GM18520 (cell line): ENCODE data around the gene MAP3K4.

ENCODE experiments used
- ATAC-seq: cut with Tn5 transposase; IDR thresholded peaks from one replicate; pipeline ENCODE4 v1.9.1; 2021; ENCODE audit not compliant: unreplicated experiment

Gene MAP3K4

DNA sequence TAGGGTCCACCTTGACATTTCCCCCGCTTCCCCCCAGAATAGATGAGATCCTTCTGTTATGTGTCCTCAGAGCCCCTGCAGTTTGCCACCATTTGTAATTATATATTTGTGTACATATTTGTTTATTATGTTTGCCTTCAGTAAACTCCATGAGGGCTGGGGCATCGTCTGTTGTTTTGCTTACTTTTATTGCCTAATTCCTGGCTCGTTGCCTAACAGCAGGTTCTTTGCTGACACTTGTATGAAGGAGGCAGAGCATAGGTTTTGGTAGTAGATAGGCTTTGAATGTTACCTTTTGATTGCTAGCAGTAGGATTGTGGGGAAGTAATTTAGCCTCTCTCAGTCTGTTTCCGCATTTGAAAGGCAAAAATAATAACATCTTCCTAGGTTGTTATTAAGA, 9.9 kb downstream of the MAP3K4 start:
- ATAC-seq, result no peak

DNA sequence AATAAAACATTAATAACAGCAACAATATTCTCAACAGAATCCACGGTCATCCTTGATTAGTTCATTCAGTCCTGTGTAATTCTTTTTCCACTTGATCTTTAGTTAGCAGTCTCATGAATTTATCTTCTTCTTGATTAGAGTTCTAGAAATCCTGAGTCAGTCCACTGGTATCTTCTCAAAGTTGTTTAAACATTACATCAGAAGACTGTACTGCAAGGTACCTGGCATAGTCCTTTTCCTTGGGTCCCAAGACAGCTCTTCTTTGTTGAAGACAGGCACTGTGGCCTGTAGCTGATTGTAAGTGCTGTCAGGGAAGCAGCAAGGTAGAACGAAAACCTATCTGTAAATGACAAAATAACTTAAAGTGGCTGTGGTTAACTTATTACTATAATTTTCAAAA, 11.8 kb downstream of the MAP3K4 start:
- no peak for ATAC-seq

DNA sequence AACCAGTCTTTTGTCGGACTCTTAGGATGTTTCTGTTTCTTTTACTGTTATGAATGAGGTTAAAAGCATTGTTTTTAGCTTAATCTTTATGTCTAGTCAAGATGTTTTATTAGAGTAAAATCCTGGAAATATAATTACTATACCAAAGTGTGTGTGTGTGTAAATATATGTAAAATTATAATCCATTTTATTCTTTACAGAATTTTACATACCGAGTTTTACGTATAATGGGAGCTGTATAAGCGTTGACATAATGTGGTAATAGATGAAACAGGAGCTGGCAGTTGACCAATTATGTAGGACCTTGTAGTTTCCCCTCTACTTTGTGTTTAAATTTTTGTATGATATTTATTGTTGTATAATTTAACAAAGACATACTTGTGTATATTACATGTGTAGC, 16.7 kb downstream of the MAP3K4 start:
- no peak for ATAC-seq

DNA sequence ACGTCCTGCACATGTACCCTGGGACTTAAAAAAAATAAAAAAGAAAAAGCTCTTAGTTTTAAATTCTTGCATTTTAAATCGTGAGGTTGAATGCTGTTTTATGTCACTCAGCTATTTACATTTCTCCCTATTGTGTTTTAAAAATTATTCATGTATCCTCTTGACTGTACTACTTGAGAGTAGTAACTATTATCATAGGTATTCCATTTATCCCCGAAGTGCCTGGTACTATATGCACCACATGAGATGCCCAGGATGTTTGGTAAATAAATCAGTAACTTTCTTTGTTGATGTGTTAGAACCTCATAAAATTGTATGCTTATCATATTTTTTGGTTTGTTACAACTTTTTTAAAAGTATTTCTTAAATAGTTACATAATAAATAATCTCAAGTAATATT, 18.4 kb downstream of the MAP3K4 start:
- ATAC-seq, result no peak

DNA sequence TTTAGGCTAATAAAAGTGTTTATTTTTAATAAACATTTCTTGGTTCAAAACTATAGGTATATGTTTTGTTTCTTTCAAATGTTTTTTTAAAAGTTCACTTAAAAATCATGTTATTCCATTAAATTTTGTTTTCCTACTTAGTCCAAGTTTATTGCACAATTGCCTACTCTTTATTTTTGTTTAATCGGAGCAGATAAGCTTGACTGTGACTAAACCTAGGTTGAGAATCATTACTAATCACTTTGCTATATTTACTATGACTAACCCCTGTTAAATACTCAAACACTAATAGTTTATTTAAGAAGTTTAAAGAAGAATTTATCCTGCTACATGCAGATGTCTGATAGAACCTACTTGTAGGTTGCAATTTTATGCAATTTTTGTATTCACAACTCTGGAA, 18.8 kb downstream of the MAP3K4 start:
- ATAC-seq, result no peak

DNA sequence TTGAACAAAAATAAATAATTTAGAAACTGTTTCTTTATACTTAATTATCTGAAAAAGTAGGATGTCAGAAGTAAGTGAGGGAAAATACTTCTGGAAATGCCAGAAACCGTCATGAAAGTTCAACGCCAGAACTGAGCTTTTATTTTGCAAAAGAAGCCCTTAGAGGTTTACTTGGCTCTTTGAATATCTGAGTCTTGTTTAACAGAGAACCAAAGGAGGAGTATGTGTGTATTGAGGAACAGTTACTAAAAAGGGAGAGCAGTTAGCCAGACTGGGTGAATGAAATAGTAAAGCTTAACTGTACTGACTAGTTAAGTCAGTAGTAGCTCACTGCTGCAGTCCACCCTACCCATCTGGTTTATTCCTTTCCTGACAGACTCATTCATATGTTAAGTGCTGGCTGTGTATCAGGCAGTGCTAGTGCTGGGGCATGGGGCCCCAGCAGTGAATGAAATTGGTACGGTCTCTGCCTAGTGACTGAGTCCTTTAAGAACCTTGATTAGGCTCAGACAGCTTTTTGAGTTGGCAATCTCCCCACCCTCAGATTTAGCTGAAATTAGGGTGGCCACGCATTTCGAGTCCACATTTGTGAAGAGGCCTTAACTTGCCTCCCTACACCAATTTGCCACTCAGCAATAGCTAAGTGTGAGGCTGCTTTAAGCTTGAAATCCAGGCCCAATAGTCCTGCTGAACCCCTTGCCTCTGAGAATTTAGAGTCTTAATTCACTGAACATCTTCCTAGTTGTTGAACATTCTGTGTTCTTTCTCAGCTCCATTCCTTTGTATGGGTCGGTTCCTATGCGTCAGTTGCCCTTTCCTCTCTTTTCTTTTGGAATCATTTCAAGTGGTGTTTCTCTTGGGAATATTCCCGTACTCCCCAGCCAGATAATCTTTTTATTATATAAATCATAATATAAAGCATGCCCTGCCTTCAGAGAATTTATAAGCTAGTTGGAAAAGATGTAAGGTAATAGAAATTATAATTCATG, 20.2 kb downstream of the MAP3K4 start:
- ATAC-seq, result no peak

DNA sequence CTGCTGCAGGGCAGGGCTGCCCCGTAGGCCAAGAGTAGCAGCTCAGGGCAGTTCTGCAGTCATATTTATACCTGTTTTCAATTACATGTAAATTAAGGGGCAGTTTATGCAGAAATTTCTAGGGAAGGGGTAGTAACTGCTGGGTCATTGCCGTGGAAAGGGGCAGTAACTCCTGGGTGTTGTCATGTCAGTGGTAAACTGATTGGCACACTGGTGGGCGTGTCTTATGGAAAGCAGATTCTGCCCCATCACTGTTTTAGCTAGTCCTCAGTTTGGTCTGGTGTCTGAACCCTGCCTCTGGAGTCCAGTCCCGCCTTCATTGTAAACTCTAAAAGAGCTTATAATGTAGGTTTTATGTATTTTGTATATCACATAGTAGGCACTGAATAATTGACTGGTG, 22.1 kb downstream of the MAP3K4 start:
- no peak for ATAC-seq

DNA sequence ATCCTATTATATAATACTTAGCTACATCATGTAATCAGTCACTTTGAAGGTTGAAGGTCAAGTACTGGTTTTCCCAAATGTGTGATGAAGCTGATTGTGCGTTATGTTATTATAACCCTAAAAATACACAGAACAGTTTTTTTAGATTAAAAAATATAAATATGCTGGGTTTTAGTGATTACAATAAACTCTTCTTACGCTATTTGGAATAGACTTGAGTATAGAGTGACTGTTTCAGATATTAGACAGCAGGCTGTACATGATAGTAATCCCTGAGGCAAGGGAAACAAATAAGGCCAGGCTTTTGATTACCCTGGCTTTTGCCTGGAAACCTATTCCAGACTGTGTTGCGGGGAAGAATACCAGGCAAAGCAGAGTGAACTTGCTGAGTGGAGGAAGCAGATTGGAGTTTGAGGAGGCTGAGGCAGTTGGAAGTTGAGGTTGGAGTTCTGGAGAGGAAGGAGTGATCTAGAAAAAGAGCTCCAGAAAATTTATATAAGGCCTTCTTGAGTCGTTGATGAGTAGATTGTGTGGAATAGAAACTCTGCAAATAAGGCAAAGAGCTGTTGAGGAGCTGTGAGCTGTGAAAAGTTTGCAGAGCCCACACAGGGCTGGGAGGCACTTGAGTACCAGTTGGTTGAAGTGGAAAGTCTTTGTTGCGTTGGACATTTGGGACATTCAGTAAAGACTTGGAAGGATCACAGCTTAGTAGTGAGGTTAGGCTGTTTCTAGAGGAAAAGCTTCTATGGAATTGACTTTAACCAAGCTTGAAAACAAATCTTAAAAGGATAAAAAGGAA, 26.4 kb downstream of the MAP3K4 start:
- no peak for ATAC-seq

DNA sequence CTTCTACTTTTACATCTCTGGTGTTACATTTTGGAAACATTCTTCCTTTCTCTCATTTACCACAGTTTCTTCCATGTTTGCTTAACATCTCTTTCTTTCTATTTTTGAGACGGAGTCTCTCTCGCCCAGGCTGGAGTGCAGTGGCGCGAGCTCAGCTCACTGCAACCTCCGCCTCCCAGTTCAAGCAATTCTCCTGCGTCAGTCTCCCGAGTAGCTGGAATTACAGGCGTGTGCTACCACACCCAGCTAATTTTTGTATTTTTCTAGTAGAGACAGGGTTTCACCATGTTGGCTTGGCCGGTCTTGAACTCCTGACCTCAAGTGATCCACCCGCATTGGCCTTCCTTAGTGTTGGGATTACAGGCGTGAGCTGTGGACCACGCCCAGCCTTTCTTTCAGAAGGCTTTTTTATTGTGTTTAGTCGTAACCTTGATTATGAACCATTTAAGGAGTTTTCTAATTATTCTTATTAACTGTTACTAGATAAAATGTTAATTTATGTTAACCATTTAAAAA, 27.8 kb downstream of the MAP3K4 start:
- no peak for ATAC-seq

DNA sequence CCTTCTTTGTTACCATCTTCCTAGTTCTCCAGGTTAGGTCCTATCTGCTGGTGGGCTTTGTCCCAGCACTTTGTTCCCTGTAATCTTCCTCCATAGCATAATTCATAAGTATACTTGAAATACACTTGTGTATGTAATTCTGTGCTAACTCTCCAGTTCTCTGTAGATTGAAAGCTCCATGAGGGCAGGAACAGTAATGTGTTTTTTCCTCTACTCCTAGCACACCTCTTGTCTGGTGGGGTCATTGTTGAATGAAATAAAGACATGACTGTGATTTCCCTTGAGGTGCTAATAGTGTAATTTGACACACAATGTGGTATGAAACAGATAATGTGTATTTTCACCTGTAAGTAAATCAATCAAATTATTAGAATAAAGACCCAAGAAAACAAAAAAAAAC, 30.0 kb downstream of the MAP3K4 start:
- no peak for ATAC-seq

DNA sequence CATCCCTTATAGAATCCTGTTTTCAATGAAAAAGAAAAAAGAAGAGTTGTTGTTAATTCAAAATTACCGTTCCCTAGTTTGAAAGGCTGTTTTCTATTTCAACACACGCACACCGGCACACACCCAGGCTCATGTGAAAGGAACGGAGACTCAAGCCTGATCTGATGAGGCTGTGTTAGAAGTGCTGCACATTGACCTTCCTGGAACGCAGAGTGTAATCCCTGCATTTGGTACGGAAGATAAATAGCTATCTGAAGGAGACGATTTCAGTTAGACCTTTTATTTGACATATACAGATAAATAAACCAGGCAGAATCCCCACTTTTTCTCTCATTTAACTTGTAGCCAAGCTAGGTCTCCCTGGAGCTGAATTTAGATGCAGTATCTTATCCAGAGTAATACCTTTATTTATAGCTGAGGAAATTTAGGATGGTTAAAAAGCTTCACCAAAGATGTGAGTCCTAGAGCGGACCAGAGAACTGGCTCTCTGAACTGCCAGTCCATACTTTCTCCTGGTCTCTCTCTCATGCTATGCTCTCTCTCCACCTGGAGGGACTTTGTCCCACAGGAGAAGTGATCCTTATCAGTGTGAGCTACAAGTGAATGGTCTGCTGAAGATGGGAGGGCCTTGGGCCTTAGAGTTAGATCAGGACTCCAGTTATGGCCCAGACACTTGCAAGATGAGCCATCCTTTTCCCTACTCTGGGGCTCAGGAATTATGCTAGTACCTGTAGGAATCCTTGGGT, 30.6 kb downstream of the MAP3K4 start:
- ATAC-seq, result no peak

DNA sequence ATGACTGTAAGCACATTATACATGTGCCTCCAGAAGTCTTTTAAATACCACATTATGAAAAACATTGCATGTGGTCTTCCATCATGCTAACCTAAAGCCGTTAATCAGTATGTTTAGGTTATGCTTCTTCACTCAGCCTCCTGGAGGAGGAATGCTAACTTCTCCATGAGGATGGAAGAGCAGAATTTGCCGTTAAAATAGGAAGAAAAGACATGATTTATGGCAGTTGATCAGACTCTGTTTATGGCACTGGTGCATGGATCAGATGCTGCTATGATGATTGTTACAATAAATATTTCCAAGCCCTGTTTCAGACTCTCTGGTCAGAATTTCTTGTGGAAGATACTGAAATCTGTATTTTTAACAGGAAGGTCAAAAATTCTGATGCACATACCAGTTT, 31.7 kb downstream of the MAP3K4 start:
- no peak for ATAC-seq

DNA sequence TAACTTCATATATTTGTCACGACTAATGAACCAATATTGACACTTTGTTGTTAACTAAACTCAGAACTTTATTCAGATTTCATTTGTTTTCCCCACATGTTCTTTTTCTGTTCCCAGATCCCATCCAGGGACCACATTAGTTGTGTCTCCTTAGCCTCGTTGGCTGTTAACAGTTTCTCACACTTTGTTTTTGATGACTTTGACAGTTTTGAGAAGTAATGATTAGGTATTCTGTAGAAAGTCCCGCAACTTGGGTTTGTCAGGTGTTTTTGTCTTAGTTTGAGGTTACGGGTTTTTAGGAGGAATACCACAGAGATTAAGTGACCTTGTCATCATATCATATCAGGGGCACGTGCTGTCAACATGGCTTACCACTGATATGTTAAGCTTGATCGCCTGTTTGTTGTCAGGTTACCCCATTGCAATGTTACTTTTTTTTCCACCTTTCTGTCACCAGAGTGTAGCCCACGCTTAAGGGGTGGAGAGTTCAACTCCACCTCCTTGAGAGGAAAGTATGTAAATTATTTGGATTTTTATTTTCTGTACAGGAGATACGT, 32.9 kb downstream of the MAP3K4 start:
- ATAC-seq, result no peak

DNA sequence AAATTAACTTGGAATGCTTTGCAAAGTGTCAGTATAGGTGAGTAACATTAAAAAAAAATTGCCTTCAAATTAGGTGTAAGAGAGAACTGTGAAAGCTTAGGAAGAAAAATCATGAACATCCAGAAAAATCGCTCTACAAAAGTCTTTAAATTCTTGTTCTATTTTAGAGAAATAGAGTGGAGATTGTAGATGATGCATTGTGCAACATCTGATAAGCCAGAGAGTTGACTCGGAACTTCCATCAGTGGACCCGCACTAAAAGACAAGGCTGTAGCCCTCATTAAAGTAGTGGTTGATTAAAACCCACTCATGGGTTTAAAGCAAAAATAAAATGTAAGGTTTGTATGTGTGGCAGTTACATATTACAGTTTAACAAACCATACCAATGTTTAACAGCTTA, 35.8 kb downstream of the MAP3K4 start:
- no peak for ATAC-seq

DNA sequence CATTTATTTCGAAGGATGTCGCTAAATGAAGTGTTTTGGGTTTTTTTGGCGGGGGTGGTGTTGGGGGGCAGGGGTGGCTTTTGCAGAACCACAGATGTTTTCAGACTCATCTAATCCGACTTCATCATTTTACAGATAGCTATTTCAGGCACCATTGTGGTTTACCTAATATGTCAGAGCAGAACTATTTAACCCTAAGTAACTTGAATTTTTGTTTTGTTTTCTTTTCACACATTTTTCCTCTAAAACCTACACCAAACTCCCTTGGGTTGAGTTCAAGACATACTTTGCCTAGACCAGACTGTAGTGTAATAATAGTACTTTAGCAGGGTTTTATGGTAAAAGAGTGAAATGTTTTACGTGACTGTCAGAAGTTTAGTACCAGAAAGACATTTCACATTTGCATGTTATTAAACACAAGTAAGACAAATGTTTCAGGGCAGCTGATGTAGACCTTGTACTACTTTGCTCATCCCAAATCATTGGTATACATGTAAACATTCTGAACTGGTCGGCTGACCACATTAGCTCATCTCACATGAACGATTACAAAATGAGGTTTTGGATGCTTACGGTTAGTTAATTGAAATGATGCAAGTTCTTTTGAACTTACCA, 37.7 kb downstream of the MAP3K4 start:
- peak; percentile 84 for ATAC-seq

DNA sequence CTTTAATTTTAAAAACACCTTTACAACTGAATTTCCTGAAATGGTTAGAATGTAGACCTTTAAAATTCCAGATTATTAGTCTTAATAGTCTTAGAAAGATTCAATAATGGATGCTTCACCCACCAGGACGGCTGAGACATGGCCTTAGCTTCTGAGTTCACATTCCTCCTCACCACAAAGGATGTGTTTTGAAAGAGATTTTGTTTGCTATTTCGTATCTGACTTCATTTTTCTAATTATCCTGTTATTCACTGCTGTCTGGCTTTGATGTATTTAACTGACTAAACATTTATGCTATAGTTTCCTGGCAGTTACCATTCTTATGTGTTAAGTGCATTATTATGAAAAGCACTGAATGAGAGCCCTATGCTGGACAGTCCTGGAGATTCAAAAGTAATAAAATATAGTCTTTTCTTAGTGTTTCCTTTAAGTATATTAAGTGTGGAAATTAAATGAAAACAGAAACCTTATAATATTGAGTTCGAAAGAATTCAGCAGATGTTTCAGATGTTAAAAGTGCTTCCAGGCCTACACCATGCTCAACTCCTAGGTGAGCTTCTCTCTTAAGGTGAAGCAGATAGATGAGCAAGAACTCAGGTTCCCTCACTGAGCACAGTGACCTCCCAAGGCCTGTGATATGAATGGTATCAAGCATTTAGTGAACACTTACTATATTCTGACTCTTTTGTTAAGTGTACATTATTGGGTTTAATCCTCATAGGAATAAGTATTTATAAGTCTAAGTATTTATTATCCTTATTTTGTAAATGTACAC, 40.3 kb downstream of the MAP3K4 start:
- ATAC-seq, result no peak

DNA sequence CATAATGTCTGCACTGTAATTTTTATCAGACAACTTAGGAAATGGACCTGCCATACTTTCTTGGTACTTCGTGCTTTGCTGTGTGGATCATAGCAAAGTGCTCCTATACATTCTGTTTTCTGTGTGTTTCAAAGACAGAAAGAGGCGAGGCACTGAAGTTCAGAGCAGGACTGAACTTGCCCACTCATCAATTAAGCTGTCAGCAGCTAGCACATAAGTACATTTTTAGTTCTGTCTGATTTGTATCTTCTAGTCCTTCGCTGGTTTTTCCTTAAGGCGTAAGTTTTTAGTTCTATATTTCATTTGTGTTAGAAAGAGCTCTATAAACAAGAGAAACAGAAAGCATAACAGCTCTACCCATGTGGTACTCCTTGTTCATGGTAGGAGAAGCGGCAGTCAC, 42.1 kb downstream of the MAP3K4 start:
- no peak for ATAC-seq

DNA sequence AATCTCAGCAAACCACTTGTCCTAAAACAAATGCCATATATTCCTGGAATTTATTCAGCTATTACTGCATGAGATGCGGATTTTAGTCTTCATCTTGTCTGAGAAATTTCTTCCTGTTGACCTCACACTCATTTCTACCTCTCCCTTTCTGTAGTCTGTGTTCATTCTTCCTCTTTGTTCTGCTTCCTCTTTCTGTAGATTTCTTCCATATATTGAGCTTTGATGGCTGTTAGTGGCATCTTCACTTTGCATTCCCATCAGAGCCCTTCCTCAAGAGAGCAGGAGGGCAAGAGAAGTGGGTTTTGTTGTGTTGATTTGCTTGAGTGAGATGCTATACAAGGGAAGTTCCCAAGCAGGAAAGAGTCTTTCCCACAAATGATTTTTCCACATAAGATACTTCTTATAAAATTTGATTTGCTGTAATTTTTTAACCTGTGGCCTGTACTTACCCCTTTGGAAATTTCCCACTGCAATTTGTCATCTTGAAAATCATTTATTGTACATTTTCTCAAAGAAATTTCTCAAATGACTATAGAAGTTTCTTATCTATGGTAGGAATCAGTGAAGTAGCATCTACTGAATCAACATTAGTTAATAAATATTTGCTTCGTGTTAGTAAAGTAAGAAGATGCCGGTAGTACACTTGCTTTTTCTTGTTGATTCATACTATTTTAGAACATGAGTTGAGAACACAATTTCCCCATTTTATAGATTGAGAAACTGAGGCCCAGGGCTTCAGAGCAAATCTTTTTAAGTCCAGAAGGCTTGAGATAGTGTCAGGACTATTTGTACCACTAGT, 43.8 kb downstream of the MAP3K4 start:
- ATAC-seq, result no peak

DNA sequence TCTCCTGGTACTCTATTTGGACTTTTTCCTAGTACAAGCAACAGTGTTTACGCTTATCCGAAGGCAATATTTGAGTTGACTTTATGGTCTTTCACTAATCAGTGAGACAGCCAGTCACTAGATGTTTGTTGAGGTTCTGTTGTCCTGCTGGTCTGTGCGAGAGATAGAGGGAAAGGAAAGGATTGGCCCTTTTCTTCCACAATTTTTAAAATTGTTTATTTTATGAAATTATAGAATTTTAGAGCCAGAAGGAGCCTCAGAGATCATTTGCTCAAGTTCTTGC, 44.4 kb downstream of the MAP3K4 start:
- ATAC-seq, result no peak
